ENCODE results near the gene ASMTL. TPM values are rescaled to one million over a fixed set of nuclear protein-coding genes. Genes with fewer than 3 reads are reported as not detected.
A peak's percentile ranks its signal among the peaks of the same experiment; 100 is the strongest.

ASMTL gene
- total and polyA plus RNA-seq, 2 of the 13 experiments (the other 11 are each of a cell fraction or from before 2014, with no cell fraction given), result 5.6 to 16.3 TPM

GRCh38 chrX:1481636-1482529 lies 29.2 kb upstream of the ASMTL start (continued):
- TF ChIP-seq, protein P1, sequence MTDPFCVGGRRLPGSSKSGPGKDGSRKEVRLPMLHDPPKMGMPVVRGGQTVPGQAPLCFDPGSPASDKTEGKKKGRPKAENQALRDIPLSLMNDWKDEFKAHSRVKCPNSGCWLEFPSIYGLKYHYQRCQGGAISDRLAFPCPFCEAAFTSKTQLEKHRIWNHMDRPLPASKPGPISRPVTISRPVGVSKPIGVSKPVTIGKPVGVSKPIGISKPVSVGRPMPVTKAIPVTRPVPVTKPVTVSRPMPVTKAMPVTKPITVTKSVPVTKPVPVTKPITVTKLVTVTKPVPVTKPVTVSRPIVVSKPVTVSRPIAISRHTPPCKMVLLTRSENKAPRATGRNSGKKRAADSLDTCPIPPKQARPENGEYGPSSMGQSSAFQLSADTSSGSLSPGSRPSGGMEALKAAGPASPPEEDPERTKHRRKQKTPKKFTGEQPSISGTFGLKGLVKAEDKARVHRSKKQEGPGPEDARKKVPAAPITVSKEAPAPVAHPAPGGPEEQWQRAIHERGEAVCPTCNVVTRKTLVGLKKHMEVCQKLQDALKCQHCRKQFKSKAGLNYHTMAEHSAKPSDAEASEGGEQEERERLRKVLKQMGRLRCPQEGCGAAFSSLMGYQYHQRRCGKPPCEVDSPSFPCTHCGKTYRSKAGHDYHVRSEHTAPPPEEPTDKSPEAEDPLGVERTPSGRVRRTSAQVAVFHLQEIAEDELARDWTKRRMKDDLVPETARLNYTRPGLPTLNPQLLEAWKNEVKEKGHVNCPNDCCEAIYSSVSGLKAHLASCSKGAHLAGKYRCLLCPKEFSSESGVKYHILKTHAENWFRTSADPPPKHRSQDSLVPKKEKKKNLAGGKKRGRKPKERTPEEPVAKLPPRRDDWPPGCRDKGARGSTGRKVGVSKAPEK (CRISPR knock-in tag; IDR thresholded peaks at IDR 0.05; ENCODE audit: borderline replicate concordance), result no peak
- peak; percentile 35; the same call in 1 of the 2 replicates for TF ChIP-seq PHF8 (CRISPR knock-in tag; IDR thresholded peaks at IDR 0.05)
- TF ChIP-seq, protein P2, sequence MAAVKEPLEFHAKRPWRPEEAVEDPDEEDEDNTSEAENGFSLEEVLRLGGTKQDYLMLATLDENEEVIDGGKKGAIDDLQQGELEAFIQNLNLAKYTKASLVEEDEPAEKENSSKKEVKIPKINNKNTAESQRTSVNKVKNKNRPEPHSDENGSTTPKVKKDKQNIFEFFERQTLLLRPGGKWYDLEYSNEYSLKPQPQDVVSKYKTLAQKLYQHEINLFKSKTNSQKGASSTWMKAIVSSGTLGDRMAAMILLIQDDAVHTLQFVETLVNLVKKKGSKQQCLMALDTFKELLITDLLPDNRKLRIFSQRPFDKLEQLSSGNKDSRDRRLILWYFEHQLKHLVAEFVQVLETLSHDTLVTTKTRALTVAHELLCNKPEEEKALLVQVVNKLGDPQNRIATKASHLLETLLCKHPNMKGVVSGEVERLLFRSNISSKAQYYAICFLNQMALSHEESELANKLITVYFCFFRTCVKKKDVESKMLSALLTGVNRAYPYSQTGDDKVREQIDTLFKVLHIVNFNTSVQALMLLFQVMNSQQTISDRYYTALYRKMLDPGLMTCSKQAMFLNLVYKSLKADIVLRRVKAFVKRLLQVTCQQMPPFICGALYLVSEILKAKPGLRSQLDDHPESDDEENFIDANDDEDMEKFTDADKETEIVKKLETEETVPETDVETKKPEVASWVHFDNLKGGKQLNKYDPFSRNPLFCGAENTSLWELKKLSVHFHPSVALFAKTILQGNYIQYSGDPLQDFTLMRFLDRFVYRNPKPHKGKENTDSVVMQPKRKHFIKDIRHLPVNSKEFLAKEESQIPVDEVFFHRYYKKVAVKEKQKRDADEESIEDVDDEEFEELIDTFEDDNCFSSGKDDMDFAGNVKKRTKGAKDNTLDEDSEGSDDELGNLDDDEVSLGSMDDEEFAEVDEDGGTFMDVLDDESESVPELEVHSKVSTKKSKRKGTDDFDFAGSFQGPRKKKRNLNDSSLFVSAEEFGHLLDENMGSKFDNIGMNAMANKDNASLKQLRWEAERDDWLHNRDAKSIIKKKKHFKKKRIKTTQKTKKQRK (IDR thresholded peaks at IDR 0.05; ENCODE audit: low read length), result no peak
- TF ChIP-seq ZNF761 (CRISPR knock-in tag; conservative IDR thresholded peaks at IDR 0.05), result peak; percentile 55; the same call in 1 of the 2 replicates
- no peak for TF ChIP-seq ZBTB46 (CRISPR knock-in tag; IDR thresholded peaks at IDR 0.05; ENCODE audit: borderline replicate concordance)
- TF ChIP-seq, protein P3, sequence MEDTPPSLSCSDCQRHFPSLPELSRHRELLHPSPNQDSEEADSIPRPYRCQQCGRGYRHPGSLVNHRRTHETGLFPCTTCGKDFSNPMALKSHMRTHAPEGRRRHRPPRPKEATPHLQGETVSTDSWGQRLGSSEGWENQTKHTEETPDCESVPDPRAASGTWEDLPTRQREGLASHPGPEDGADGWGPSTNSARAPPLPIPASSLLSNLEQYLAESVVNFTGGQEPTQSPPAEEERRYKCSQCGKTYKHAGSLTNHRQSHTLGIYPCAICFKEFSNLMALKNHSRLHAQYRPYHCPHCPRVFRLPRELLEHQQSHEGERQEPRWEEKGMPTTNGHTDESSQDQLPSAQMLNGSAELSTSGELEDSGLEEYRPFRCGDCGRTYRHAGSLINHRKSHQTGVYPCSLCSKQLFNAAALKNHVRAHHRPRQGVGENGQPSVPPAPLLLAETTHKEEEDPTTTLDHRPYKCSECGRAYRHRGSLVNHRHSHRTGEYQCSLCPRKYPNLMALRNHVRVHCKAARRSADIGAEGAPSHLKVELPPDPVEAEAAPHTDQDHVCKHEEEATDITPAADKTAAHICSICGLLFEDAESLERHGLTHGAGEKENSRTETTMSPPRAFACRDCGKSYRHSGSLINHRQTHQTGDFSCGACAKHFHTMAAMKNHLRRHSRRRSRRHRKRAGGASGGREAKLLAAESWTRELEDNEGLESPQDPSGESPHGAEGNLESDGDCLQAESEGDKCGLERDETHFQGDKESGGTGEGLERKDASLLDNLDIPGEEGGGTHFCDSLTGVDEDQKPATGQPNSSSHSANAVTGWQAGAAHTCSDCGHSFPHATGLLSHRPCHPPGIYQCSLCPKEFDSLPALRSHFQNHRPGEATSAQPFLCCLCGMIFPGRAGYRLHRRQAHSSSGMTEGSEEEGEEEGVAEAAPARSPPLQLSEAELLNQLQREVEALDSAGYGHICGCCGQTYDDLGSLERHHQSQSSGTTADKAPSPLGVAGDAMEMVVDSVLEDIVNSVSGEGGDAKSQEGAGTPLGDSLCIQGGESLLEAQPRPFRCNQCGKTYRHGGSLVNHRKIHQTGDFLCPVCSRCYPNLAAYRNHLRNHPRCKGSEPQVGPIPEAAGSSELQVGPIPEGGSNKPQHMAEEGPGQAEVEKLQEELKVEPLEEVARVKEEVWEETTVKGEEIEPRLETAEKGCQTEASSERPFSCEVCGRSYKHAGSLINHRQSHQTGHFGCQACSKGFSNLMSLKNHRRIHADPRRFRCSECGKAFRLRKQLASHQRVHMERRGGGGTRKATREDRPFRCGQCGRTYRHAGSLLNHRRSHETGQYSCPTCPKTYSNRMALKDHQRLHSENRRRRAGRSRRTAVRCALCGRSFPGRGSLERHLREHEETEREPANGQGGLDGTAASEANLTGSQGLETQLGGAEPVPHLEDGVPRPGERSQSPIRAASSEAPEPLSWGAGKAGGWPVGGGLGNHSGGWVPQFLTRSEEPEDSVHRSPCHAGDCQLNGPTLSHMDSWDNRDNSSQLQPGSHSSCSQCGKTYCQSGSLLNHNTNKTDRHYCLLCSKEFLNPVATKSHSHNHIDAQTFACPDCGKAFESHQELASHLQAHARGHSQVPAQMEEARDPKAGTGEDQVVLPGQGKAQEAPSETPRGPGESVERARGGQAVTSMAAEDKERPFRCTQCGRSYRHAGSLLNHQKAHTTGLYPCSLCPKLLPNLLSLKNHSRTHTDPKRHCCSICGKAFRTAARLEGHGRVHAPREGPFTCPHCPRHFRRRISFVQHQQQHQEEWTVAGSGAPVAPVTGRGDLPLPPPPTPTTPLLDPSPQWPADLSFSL (CRISPR knock-in tag; IDR thresholded peaks at IDR 0.05), result peak; percentile 83
- peak; percentile 73 for TF ChIP-seq CBX5 (CRISPR knock-in tag; IDR thresholded peaks at IDR 0.05; ENCODE audit: borderline replicate concordance)
- peak; percentile 16; the same call in 1 of the 2 replicates for TF ChIP-seq ZBTB33 (CRISPR knock-in tag; IDR thresholded peaks at IDR 0.05)
- TF ChIP-seq SP2 (CRISPR knock-in tag; IDR thresholded peaks at IDR 0.05), result no peak
- no peak for TF ChIP-seq ATAD3A (CRISPR knock-in tag; IDR thresholded peaks at IDR 0.05)
